T-cell (primary cell): ENCODE data around the gene CCDC43. TPM values are rescaled to one million over a fixed set of nuclear protein-coding genes. Genes with fewer than 3 reads are reported as not detected.
"Not testable (repeated sequence)": the region's sequence is repeated elsewhere in the genome, so short reads cannot be mapped to it uniquely, and the experiment has no call there.

ENCODE experiments used
- ATAC-seq, 4 experiments: fragments of 200-7000 bp in 3 of 4; fragments of 150-1000 bp in 1 of 4; cut with Tn5 transposase; replicated peaks in 1 of 4; 1 replicate in 3 of 4; 2 replicates in 1 of 4; pipeline ENCODE4 v1.10.0; 2021; ENCODE audit warnings: moderate library complexity in 3 of 4, mild to moderate bottlenecking in 2 of 4, moderate number of reproducible peaks in 1 of 4
- CTCF ChIA-PET, 2 donors: fragments of 300-600 bp; sonication (Branson Sonifier 250); formaldehyde crosslinking; loops; one replicate each; lab custom pipeline; 2022; ENCODE audit warnings: antibody characterized with exemption in 2 of 2; lab: Charles Lee
- POLR2A ChIA-PET, 2 donors: fragments of 300-600 bp; sonication (Branson Sonifier 250); formaldehyde crosslinking; loops; one replicate each; lab custom pipeline; 2022; ENCODE audit warnings: antibody characterized with exemption in 2 of 2; lab: Charles Lee
- DNase-seq, 35 experiments: peaks; one replicate each; pipeline versions ENCODE4 v3.0.0 to v3.0.0-alpha.2; 2013 to 2023
- H3K27ac ChIP-seq: one replicate; pipeline ENCODE4 v1.5.1; 2013; ENCODE audit warnings: low read length
- H3K27me3 ChIP-seq, 2 experiments: replicated peaks in 1 of 2; 1 replicate in 1 of 2; 2 replicates in 1 of 2; pipeline versions ENCODE4 v1.6.1 to v1.7.0; 2013; ENCODE audit warnings: low read length in 1 of 2, mixed read lengths in 1 of 2; ENCODE audit not compliant: control insufficient read depth in 2 of 2, insufficient read depth in 2 of 2; ENCODE audit errors: extremely low read depth in 1 of 2
- H3K36me3 ChIP-seq, 2 donors: 1 replicate in 1 of 2; 2 replicates in 1 of 2; pipeline versions ENCODE4 v1.6.1 to v1.7.0; 2013; ENCODE audit warnings: low read length in 1 of 2; ENCODE audit not compliant: control insufficient read depth in 2 of 2, insufficient read depth in 1 of 2; ENCODE audit errors: extremely low read depth in 1 of 2
- H3K4me1 ChIP-seq, 2 experiments: 1 replicate in 1 of 2; 2 replicates in 1 of 2; pipeline versions ENCODE4 v1.6.1 to v1.7.0; 2013; ENCODE audit warnings: low read length in 2 of 2, mixed read lengths in 1 of 2; ENCODE audit not compliant: insufficient read depth in 2 of 2, control insufficient read depth in 1 of 2; ENCODE audit errors: extremely low read depth in 1 of 2
- H3K4me3 ChIP-seq, 2 donors: 1 replicate in 1 of 2; 2 replicates in 1 of 2; pipeline versions ENCODE4 v1.5.1 to v1.7.0; 2013; ENCODE audit warnings: mild to moderate bottlenecking in 2 of 2, low read length in 1 of 2, moderate library complexity in 1 of 2; ENCODE audit not compliant: control insufficient read depth in 1 of 2; ENCODE audit errors: extremely low read depth in 1 of 2
- H3K9me3 ChIP-seq: 2 replicates; pipeline ENCODE4 v1.7.0; 2013
- H3K27ac Mint-ChIP-seq, 2 donors: one replicate each; pipeline ENCODE4 v1.8.0; 2020 to 2021; ENCODE audit warnings: mild to moderate bottlenecking in 2 of 2, mixed read lengths in 2 of 2
- H3K27me3 Mint-ChIP-seq, 2 donors: one replicate each; pipeline ENCODE4 v1.8.0; 2021 to 2022; ENCODE audit warnings: mixed read lengths in 2 of 2
- H3K36me3 Mint-ChIP-seq: one replicate; pipeline ENCODE4 v1.8.0; 2021; ENCODE audit warnings: mixed read lengths
- H3K4me1 Mint-ChIP-seq, 3 donors: one replicate each; pipeline ENCODE4 v1.8.0; 2020 to 2022; ENCODE audit warnings: mixed read lengths in 3 of 3, mild to moderate bottlenecking in 1 of 3
- H3K4me3 Mint-ChIP-seq, 3 donors: one replicate each; pipeline ENCODE4 v1.8.0; 2020 to 2022; ENCODE audit warnings: mild to moderate bottlenecking in 3 of 3, mixed read lengths in 3 of 3, moderate library complexity in 3 of 3
- H3K9me3 Mint-ChIP-seq, 3 donors: one replicate each; pipeline ENCODE4 v1.8.0; 2020 to 2022; ENCODE audit warnings: mixed read lengths in 3 of 3
- WGBS: methylation state at CpG from one replicate; pipeline ENCODE4 v1.1.5; 2013; ENCODE audit warnings: missing lambda C conversion rate; ENCODE audit not compliant: insufficient coverage; 5-methylcytosine and 5-hydroxymethylcytosine counted together
- total RNA-seq, 35 experiments: library from RNA in 6 of 35; stranded (reverse) in 6 of 35; fragments of 120-200 nt in 1 of 35; gene quantifications; one replicate each; pipeline versions ENCODE4 v1.2.1 to v1.2.4 and lab custom pipeline; 2013 to 2026

The CCDC43 gene, protein sequence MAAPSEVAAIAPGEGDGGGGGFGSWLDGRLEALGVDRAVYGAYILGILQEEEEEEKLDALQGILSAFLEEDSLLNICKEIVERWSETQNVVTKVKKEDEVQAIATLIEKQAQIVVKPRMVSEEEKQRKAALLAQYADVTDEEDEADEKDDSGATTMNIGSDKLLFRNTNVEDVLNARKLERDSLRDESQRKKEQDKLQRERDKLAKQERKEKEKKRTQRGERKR
- total RNA-seq (10 to 100 TPM; 15.1 to 20.4 (median 16.9) TPM), total RNA-seq (lab: John Stamatoyannopoulos, UW) (22.0 to 57.2 (median 36.1) reads per million in 29 experiments)
- 21.7 TPM for total RNA-seq (2013)

DNA sequence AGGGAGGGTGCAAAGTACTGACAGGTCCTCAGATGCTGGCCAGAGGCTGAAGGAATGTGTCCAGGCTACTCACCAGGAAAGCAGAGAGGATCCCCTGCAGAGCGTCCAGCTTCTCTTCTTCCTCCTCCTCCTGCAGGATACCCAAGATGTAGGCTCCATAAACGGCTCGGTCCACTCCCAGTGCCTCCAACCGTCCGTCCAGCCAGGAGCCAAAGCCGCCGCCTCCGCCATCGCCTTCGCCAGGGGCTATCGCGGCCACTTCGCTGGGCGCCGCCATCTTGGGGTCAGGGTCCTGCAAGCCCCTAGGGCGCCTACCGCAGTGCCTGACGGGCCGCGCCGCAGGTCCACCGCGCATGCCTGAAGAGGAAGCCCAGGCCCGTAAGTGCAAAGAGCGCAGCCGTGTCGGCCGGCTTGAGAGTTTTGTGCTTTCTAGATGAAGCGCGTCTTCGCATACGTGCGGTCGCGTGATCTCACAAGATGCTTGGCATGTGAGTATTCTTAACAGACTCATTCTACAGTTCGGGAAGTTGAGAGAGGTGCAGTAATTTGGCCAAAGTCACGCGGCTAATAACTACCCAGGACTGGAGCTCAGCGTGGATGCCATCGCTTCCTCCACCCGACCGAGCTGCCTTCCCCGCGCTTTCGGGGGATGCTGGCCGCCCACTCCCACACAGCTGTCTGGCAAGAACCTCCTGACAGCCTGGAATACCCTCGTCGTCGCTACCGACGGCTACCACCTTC lies at the start of gene CCDC43:
Gene CCDC43 (minus strand): TSS at position 300 of the 741 bp plus-strand sequence. CDS start 23 bp downstream, at position 277.
- Histone ChIP-seq H3K36me3 (peaks cover 0 to 11% of the 10 kb centered on the region in 2 donors), H3K27me3 (no peaks in the 10 kb centered on the region), H3K27ac (peak within 1 kb of the TSS; percentile 81), H3K9me3 (no peaks in the 10 kb centered on the region), H3K4me1 (peaks cover 13 to 26% of the 10 kb centered on the region in 2 experiments), H3K4me3 (peak within 1 kb of the TSS; percentile 95 to 96)
- no peaks in the 10 kb centered on the region for H3K27me3 Mint-ChIP-seq
- peaks cover 12% of the 10 kb centered on the region for H3K36me3 Mint-ChIP-seq
- peaks cover 34 to 44% (median 36%) of the 10 kb centered on the region in 3 donors for H3K4me1 Mint-ChIP-seq
- peak; percentile 98 to 100 (median 99) for ATAC-seq
- H3K4me3 Mint-ChIP-seq = peak within 1 kb of the TSS; percentile 97 to 99 (median 98)
- CTCF ChIA-PET = interaction anchor here (0.6 kb wide), 3 partner anchors 12 to 73 kb away, joined by 3 to 4 read pairs (median 3); no protein-coding TSS in a partner anchor
- H3K27ac Mint-ChIP-seq = peak within 1 kb of the TSS; percentile 96 to 98
- H3K9me3 Mint-ChIP-seq = no peaks in the 10 kb centered on the region
- peak; percentile 86 to 95 (median 91) for DNase-seq
- under 1% methylated on average over 50 of the region's 51 CpGs for WGBS
- POLR2A ChIA-PET = interaction anchor here in 1 of 2 donors (0.6 kb wide), 1 partner anchor 456 kb away, joined by 3 read pairs; no protein-coding TSS in a partner anchor

DNA sequence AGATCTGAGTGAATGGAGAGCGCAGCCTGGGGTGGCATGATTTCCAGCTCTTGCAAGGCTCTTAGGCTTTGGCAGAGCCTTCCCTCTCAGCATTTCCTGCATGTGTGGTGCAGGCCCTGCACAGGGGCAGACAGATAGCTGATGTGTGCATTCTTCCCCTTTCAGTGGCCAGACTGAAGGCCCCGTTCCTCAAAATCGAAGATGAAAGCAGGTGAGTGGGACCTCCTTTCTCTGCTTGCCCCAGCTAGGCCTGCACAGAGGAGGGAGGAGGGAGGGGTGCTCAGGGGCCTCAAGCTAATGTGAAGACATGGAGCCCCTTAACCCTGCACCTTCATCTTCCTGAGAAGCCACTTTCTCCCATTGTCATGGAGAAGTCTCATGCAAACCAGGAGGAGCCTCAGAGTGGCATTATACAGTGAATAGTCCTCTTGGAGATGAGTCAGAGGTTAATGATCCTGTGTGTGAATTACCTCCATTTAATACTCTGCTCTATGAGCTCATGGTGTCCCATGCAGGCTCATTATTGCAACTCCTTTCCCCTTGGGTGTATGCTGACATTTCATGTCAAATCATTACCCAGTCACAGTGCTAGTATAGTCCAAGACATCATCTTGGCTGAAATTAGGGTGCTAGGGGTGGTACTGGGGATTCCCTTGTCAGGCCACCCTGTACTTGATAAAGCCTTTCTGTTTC lies 48.8 kb upstream of the CCDC43 start:
- POLR2A ChIA-PET = no interaction called here
- H3K27ac Mint-ChIP-seq = no peak overlapping the region
- H3K4me3 Mint-ChIP-seq = no peak overlapping the region
- no peak overlapping the region for H3K4me3 ChIP-seq
- no peaks in the 10 kb centered on the region for H3K27me3 Mint-ChIP-seq
- peaks cover 0 to 5% of the 10 kb centered on the region in 2 donors for H3K36me3 ChIP-seq
- ATAC-seq (no peak), DNase-seq (no peak)
- H3K27ac ChIP-seq = no peak overlapping the region
- WGBS = no CpG with 5 or more reads among the region's 3 CpGs
- no peaks in the 10 kb centered on the region for H3K9me3 Mint-ChIP-seq
- CTCF ChIA-PET = no interaction called here
- H3K36me3 Mint-ChIP-seq = peaks cover 7% of the 10 kb centered on the region
- H3K9me3 ChIP-seq = no peaks in the 10 kb centered on the region
- H3K4me1 Mint-ChIP-seq = no peaks in the 10 kb centered on the region
- H3K27me3 ChIP-seq = no peaks in the 10 kb centered on the region
- H3K4me1 ChIP-seq = no peaks in the 10 kb centered on the region

DNA sequence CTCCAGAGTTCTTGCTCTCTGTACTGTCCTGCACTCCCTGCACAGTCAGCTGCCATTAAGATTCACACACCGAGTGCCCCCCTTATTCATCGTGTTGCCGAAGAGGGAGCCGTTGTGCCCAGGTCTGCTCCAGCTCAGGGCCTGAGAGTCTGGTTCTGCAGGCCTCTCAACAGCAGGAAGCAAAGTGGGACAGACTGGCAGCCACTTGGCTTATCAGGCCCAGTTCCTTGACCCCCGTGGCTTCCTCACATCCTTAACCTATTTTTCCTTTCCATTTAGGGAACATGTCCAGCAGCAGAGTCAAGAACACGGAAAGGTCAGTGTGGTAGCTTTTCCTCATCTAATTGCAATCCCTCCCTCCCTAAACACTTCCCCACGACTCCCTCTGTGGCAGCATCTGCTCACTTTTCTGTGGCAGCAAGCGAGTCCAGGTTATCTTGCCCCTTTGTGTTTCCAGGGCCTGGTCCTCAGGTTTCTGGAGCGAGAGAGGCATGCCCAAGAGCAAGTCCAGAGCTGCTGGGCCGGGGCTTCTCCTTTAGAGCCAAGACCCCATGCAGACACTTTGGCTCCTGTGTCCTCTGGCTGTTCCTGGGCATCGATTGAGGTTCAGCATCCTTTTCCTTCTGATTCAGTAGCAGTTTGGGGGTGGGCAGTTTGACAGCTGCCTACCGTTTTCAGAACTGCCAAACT lies 47.1 kb upstream of the CCDC43 start:
- Mint-ChIP-seq H3K27ac (no peak overlapping the region), H3K36me3 (peaks cover 11% of the 10 kb centered on the region), H3K4me1 (no peaks in the 10 kb centered on the region), H3K4me3 (no peak overlapping the region), H3K27me3 (no peaks in the 10 kb centered on the region), H3K9me3 (no peaks in the 10 kb centered on the region)
- no peaks in the 10 kb centered on the region for H3K9me3 ChIP-seq
- 90% methylated on average over 11 of the region's 12 CpGs for WGBS
- ChIA-PET POLR2A (no interaction called here), CTCF (no interaction called here)
- no peak overlapping the region for H3K27ac ChIP-seq
- no peak overlapping the region for H3K4me3 ChIP-seq
- H3K36me3 ChIP-seq = peaks cover 0 to 2% of the 10 kb centered on the region in 2 donors
- DNase-seq (no peak), ATAC-seq (no peak)
- no peaks in the 10 kb centered on the region for H3K4me1 ChIP-seq
- H3K27me3 ChIP-seq = no peaks in the 10 kb centered on the region

DNA sequence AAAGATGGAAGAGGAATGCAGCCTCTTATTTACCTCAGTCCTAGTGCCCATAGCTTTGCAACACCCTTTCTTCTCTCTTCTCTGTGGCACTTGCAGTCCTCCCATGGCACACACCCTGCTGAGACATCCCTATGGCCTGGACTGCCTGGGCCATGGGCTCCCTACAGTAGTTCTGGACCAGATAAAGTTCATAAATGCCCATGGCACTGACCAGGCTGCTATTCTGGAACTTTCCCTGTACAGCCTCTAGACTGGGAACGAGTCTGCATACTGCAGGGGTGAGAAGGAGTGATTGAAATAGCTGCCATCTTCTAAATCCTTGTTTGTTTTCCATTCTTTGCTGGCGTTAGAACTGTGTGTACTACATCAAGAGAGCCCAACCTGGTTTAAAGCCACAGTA lies 44.7 kb upstream of the CCDC43 start:
- Histone ChIP-seq H3K27me3 (no peaks in the 10 kb centered on the region), H3K4me3 (no peak overlapping the region), H3K4me1 (no peaks in the 10 kb centered on the region), H3K27ac (no peak overlapping the region), H3K9me3 (no peaks in the 10 kb centered on the region), H3K36me3 (peaks cover 0 to 7% of the 10 kb centered on the region in 2 donors)
- Mint-ChIP-seq H3K27me3 (no peaks in the 10 kb centered on the region), H3K4me1 (no peaks in the 10 kb centered on the region), H3K9me3 (no peaks in the 10 kb centered on the region), H3K27ac (no peak overlapping the region), H3K36me3 (peaks cover 19% of the 10 kb centered on the region), H3K4me3 (no peak overlapping the region)
- CTCF ChIA-PET = no interaction called here
- DNase-seq (no peak), ATAC-seq (no peak)
- 100% methylated on average over 1 of the region's 2 CpGs for WGBS
- POLR2A ChIA-PET = interaction anchor here in 1 of 2 donors (0.5 kb wide), 1 partner anchor 962 kb away, joined by 3 read pairs; no protein-coding TSS in a partner anchor

DNA sequence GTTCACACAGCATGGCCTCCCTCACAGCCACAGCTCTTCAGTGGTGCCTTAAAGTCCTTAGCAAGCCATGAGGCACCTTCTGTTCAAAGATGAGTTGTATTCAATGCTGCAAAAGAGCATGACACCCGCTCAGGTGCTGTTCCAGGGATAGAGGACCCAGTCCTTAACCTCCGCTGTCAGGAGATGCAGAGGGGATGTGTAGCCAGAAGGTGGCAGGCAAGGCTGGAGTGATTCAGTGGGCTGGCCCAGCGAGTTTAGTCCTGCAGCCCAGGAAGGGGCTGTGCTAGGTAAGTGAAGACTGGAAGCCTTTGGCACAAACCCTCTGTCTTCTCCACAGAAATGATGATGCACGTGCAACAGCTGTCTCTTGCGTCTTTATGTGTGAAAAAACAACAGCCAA lies 44.2 kb upstream of the CCDC43 start:
- Histone ChIP-seq H3K9me3 (no peaks in the 10 kb centered on the region), H3K27ac (no peak overlapping the region), H3K36me3 (peaks cover 0 to 7% of the 10 kb centered on the region in 2 donors), H3K4me3 (no peak overlapping the region), H3K27me3 (no peaks in the 10 kb centered on the region), H3K4me1 (no peaks in the 10 kb centered on the region)
- DNase-seq = no peak
- H3K4me1 Mint-ChIP-seq = no peaks in the 10 kb centered on the region
- H3K4me3 Mint-ChIP-seq = no peak overlapping the region
- peaks cover 19% of the 10 kb centered on the region for H3K36me3 Mint-ChIP-seq
- no peak for ATAC-seq
- 93% methylated on average over 4 of the region's 5 CpGs for WGBS
- ChIA-PET POLR2A (no interaction called here), CTCF (no interaction called here)
- H3K27me3 Mint-ChIP-seq = no peaks in the 10 kb centered on the region
- H3K27ac Mint-ChIP-seq = no peak overlapping the region
- no peaks in the 10 kb centered on the region for H3K9me3 Mint-ChIP-seq

DNA sequence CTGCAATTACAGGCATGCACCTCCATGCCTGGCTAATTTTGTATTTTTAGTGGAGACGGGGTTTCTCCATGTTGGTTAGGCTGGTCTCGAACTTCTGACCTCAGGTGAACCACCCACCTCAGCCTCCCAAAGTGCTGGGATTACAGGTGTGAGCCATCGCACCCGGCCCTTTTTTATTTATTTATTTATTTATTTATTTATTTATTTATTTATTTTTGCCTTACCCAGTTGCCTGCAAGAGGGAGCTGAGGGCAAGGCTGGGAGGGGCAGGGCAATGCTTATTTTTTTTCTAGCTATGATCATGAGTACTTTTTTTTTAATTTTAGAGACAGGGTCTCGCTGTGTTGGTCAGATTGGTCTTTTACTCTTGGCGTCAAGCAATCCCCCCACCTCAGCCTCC lies 36.5 kb upstream of the CCDC43 start:
- H3K4me3 ChIP-seq, CTCF ChIA-PET, H3K9me3 Mint-ChIP-seq, H3K4me1 Mint-ChIP-seq, H3K27ac Mint-ChIP-seq, H3K27me3 ChIP-seq, H3K27ac ChIP-seq, H3K9me3 ChIP-seq, DNase-seq, H3K4me3 Mint-ChIP-seq, H3K4me1 ChIP-seq, H3K27me3 Mint-ChIP-seq, ATAC-seq: not testable (repeated sequence)
- H3K36me3 Mint-ChIP-seq = peaks cover 14% of the 10 kb centered on the region
- WGBS = 92% methylated on average over 2 of the region's 6 CpGs
- peaks cover 5 to 13% of the 10 kb centered on the region in 2 donors for H3K36me3 ChIP-seq
- POLR2A ChIA-PET = interaction anchor here in 1 of 2 donors (0.6 kb wide), 1 partner anchor 211 kb away, joined by 3 read pairs; no protein-coding TSS in a partner anchor
